ENCODE data around the gene ACVR2A.

Gene ACVR2A

GRCh38 chr2:147844697-147845410 lies at the start of gene ACVR2A:
Gene ACVR2A (plus strand): TSS chr2:147845029. CDS start chr2:147845153, 124 bp downstream.
- peak; percentile 56 for DNase-seq

GRCh38 chr2:147800316-147800715 lies 44.5 kb upstream of the ACVR2A start:
- DNase-seq, result no peak

GRCh38 chr2:147806846-147807245 lies 38.0 kb upstream of the ACVR2A start:
- no peak for DNase-seq

GRCh38 chr2:147808520-147808919 lies 36.3 kb upstream of the ACVR2A start:
- no peak for DNase-seq

- no peak for DNase-seq
Observed at GRCh38 chr2:147810883-147811765, 33.7 kb upstream of the ACVR2A start.

- no peak for DNase-seq
Observed at GRCh38 chr2:147818741-147819140, 26.1 kb upstream of the ACVR2A start.

- DNase-seq, result no peak
Observed at GRCh38 chr2:147824620-147825019, 20.2 kb upstream of the ACVR2A start.

GRCh38 chr2:147826278-147827087 lies 18.3 kb upstream of the ACVR2A start:
- DNase-seq, result no peak

- DNase-seq, result no peak
Observed at GRCh38 chr2:147827088-147827375, 17.8 kb upstream of the ACVR2A start.

GRCh38 chr2:147829106-147829505 lies 15.7 kb upstream of the ACVR2A start:
- DNase-seq, result peak; percentile 17

- DNase-seq, result no peak
Observed at GRCh38 chr2:147836099-147836498, 8.7 kb upstream of the ACVR2A start.

- no peak for DNase-seq
Observed at GRCh38 chr2:147843391-147843863, 1.4 kb upstream of the ACVR2A start.

- DNase-seq, result peak; percentile 93
Observed at GRCh38 chr2:147843864-147844696, 749 bp upstream of the ACVR2A start.

GRCh38 chr2:147845411-147845971 lies 662 bp downstream of the ACVR2A start:
- DNase-seq, result no peak

- no peak for DNase-seq
Observed at GRCh38 chr2:147846412-147847081, 1.7 kb downstream of the ACVR2A start.

- DNase-seq, result no peak
Observed at GRCh38 chr2:147847746-147848391, 3.0 kb downstream of the ACVR2A start.

- no peak for DNase-seq
Observed at GRCh38 chr2:147850838-147851237, 6.0 kb downstream of the ACVR2A start.

- no peak for DNase-seq
Observed at GRCh38 chr2:147851244-147851930, 6.6 kb downstream of the ACVR2A start.

- DNase-seq, result no peak
Observed at GRCh38 chr2:147854557-147855134, 9.8 kb downstream of the ACVR2A start.

GRCh38 chr2:147855316-147855715 lies 10.5 kb downstream of the ACVR2A start:
- no peak for DNase-seq

All from NCI-H2029 (cell line).